K562 (cell line): Measurements from ENCODE around the gene ASIC5. TPM values are rescaled to one million over a fixed set of nuclear protein-coding genes. Genes with fewer than 3 reads are reported as not detected.

Experiments
- ATAC-seq: fragments of 200-7000 bp; cut with Tn5 transposase; 3 replicates; pipeline ENCODE4 v1.9.1; 2020; ENCODE audit warnings: moderate library complexity
- BruUV-seq: library from RNA; stranded (reverse); fragments of 400-500 nt; replicated peaks from 2 replicates; lab custom pipeline; 2021; lab: Mats Ljungman, UMichigan
- CTCF ChIA-PET: fragments of 300-600 bp; formaldehyde crosslinking; extraction: SDS; loops from one replicate; lab custom pipeline; 2021; ENCODE audit warnings: low intra/inter-chr PET ratio; lab: Yijun Ruan, JAX
- POLR2A ChIA-PET: fragments of 300-600, 350-650 bp; sonication (Branson Sonifier 250); formaldehyde crosslinking; extraction: SDS; loops from one replicate; lab custom pipeline; 2021; ENCODE audit warnings: antibody characterized with exemption, inconsistent platforms; lab: Yijun Ruan, JAX
- DNase-seq, 4 experiments: peaks; one replicate each; pipeline versions ENCODE4 v3.0.0 to v3.0.0-alpha.2; 2011 to 2018; ENCODE audit warnings: low spot score in 3 of 4, mixed read lengths in 3 of 4; ENCODE audit errors: extremely low read depth in 1 of 4
- FAIRE-seq: peaks from 2 replicates; lab custom pipeline; 2011; peaks lifted over from hg19 to GRCh38; lab: Jason Lieb, UNC
- H2AFZ ChIP-seq: 2 replicates; pipeline ENCODE4 v1.6.0; 2011; ENCODE audit warnings: low read depth, low read length, control low read depth, inconsistent platforms
- H3K27ac ChIP-seq: fragments of 200-600 bp; 3 replicates; pipeline ENCODE4 v1.8.0; 2011; ENCODE audit warnings: low read depth, mild to moderate bottlenecking, control low read depth, inconsistent platforms, low read length, moderate library complexity, mixed read lengths; ENCODE audit errors: extremely low read depth
- H3K27me3 ChIP-seq, 2 experiments: fragments of 300-600 bp in 1 of 2; 2 replicates in 1 of 2; 3 replicates in 1 of 2; pipeline versions ENCODE4 v1.6.0 to v1.8.0; 2011; ENCODE audit warnings: inconsistent platforms in 2 of 2, low read length in 2 of 2, mild to moderate bottlenecking in 1 of 2, mixed read lengths in 1 of 2, moderate library complexity in 1 of 2; ENCODE audit not compliant: control insufficient read depth in 2 of 2, insufficient read depth in 2 of 2
- H3K36me3 ChIP-seq: fragments of 300-600 bp; 3 replicates; pipeline ENCODE4 v1.8.0; 2011; ENCODE audit warnings: mild to moderate bottlenecking, low read length, inconsistent platforms; ENCODE audit not compliant: control insufficient read depth, insufficient read depth
- H3K4me1 ChIP-seq, 2 experiments: fragments of 200-600 bp in 1 of 2; replicated peaks in 1 of 2; 2 replicates in 1 of 2; 3 replicates in 1 of 2; pipeline versions ENCODE4 v1.5.1 to v1.8.0; 2011; ENCODE audit warnings: inconsistent platforms in 2 of 2, low read length in 2 of 2, mild to moderate bottlenecking in 1 of 2, mixed read lengths in 1 of 2, moderate library complexity in 1 of 2; ENCODE audit not compliant: control insufficient read depth in 2 of 2, insufficient read depth in 2 of 2
- H3K4me2 ChIP-seq: 2 replicates; pipeline ENCODE4 v1.6.1; 2011; ENCODE audit warnings: low read length, control low read depth, inconsistent platforms, mixed read lengths; ENCODE audit not compliant: insufficient read depth
- H3K4me3 ChIP-seq: fragments of 200-600 bp; sonication (generic), shearing (Covaris generic); 2 replicates; pipeline ENCODE4 v1.5.1; 2016; ENCODE audit warnings: control low read depth, inconsistent platforms
- H3K79me2 ChIP-seq: fragments of 200-600 bp; 3 replicates; pipeline ENCODE4 v1.8.0; 2011; ENCODE audit warnings: low read length, inconsistent platforms; ENCODE audit not compliant: control insufficient read depth, insufficient read depth
- H3K9ac ChIP-seq, 2 experiments: 2 replicates each; pipeline versions ENCODE4 v1.6.0 to v1.6.1; 2011; ENCODE audit warnings: low read depth in 2 of 2, low read length in 2 of 2, control low read depth in 1 of 2, inconsistent platforms in 1 of 2, mild to moderate bottlenecking in 1 of 2, mixed read lengths in 1 of 2; ENCODE audit not compliant: insufficient read depth in 1 of 2
- H3K9me1 ChIP-seq: one replicate; pipeline ENCODE4 v1.6.0; 2011; ENCODE audit warnings: inconsistent platforms, mild to moderate bottlenecking, low read length, moderate library complexity; ENCODE audit not compliant: control insufficient read depth, insufficient read depth
- H3K9me3 ChIP-seq: replicated peaks from 2 replicates; pipeline ENCODE4 v1.5.1; 2011; ENCODE audit warnings: low read depth, low read length, inconsistent platforms; ENCODE audit not compliant: control insufficient read depth, insufficient read depth
- H4K20me1 ChIP-seq: replicated peaks from 2 replicates; pipeline ENCODE4 v1.6.1; 2011; ENCODE audit warnings: low read length, inconsistent platforms, mixed read lengths; ENCODE audit not compliant: control insufficient read depth, insufficient read depth
- ATF3 ChIP-seq, 2 experiments: fragments of 450-650 bp in 1 of 2; sonication (generic) in 1 of 2; formaldehyde crosslinking in 1 of 2; IDR thresholded peaks in 1 of 2; conservative IDR thresholded peaks in 1 of 2; 2 replicates each; pipeline versions ENCODE4 v1.6.1 to v1.8.1; 2016 to 2023; ENCODE audit warnings: mild to moderate bottlenecking in 2 of 2, moderate library complexity in 2 of 2, inconsistent platforms in 1 of 2, missing genetic modification reagents in 1 of 2
- ERF ChIP-seq: fragments of 450-650 bp; formaldehyde crosslinking; IDR thresholded peaks from 2 replicates; pipeline ENCODE4 v1.4.0; 2020; ENCODE audit warnings: mild to moderate bottlenecking, mixed read lengths
- GTF2B ChIP-seq: IDR thresholded peaks from 2 replicates; pipeline ENCODE4 v1.6.1; 2011; ENCODE audit not compliant: insufficient read length; ENCODE audit errors: extremely low read depth
- GTF2E2 ChIP-seq: fragments of 200-800 bp; sonication (Bioruptor generic); IDR thresholded peaks from 2 replicates; pipeline ENCODE4 v1.6.1; 2016; ENCODE audit warnings: missing genetic modification characterization, missing compliant biosample characterization
- HNRNPK ChIP-seq: fragments of 200-400 bp; formaldehyde crosslinking; IDR thresholded peaks from one replicate; pipeline ENCODE4 v1.6.1; 2018; ENCODE audit warnings: mild to moderate bottlenecking, low read depth, low read length; ENCODE audit not compliant: poor library complexity, severe bottlenecking
- MAFG ChIP-seq: fragments of 450-650 bp; conservative IDR thresholded peaks from 2 replicates; pipeline ENCODE4 v1.6.1; 2016; ENCODE audit warnings: missing genetic modification characterization, missing compliant biosample characterization
- MEIS2 ChIP-seq: fragments of 450-650 bp; IDR thresholded peaks from 2 replicates; pipeline ENCODE4 v1.6.1; 2014; ENCODE audit warnings: mild to moderate bottlenecking; ENCODE audit not compliant: partially characterized antibody
- NCOR1 ChIP-seq: fragments of 450-650 bp; IDR thresholded peaks from 2 replicates; pipeline ENCODE4 v1.6.1; 2016; ENCODE audit warnings: mild to moderate bottlenecking, moderate library complexity
- NFXL1 ChIP-seq: fragments of 450-650 bp; formaldehyde crosslinking; IDR thresholded peaks from 2 replicates; pipeline ENCODE4 v1.4.0; 2021; ENCODE audit warnings: mild to moderate bottlenecking
- POLR2AphosphoS2 ChIP-seq: IDR thresholded peaks from 2 replicates; pipeline ENCODE4 v1.6.1; 2012; ENCODE audit warnings: low read length, improper control_type of control experiment
- PRDM10 ChIP-seq: fragments of 450-650 bp; IDR thresholded peaks from 2 replicates; pipeline ENCODE4 v1.6.1; 2018; ENCODE audit not compliant: partially characterized antibody
- RAD51 ChIP-seq: fragments of 450-650 bp; IDR thresholded peaks from 2 replicates; pipeline ENCODE4 v1.7.1; 2016; ENCODE audit warnings: low read depth, mild to moderate bottlenecking, borderline replicate concordance
- TEAD1 ChIP-seq, 2 experiments: fragments of 450-650 bp in 1 of 2; sonication (generic) in 1 of 2; formaldehyde crosslinking; IDR thresholded peaks; 2 replicates each; pipeline versions ENCODE4 v1.4.0 to v1.8.0; 2020 to 2022; ENCODE audit warnings: mild to moderate bottlenecking in 2 of 2, missing genetic modification reagents in 1 of 2
- TFAM ChIP-seq: fragments of 250-450 bp; sonication (Bioruptor Pico); conservative IDR thresholded peaks from 2 replicates; pipeline ENCODE4 v1.5.0; 2021; ENCODE audit warnings: mild to moderate bottlenecking, moderate library complexity
- ZBTB5 ChIP-seq: fragments of 450-650 bp; IDR thresholded peaks from 2 replicates; pipeline ENCODE4 v1.6.1; 2017; ENCODE audit warnings: antibody characterized with exemption
- ZNF780A ChIP-seq: fragments of 250-450 bp; sonication (Bioruptor Pico); IDR thresholded peaks from 2 replicates; pipeline ENCODE4 v1.5.0; 2021; ENCODE audit warnings: mild to moderate bottlenecking
- WGBS: fragments of 100-300 bp; shearing (Covaris generic); methylation state at CpG from one replicate; pipeline ENCODE4 v1.1.6; 2016; ENCODE audit warnings: low coverage, mixed read lengths; ENCODE audit not compliant: insufficient coverage; ENCODE audit errors: missing lambda C conversion rate; 5-methylcytosine and 5-hydroxymethylcytosine counted together
- in situ Hi-C: fragments of 300-500 bp; cut with MboI; formaldehyde crosslinking; loops from 4 replicates; pipeline ENCODE4 v1.15.0; 2018; ENCODE audit warnings: inconsistent platforms, mixed read lengths
- intact Hi-C: fragments of 100-400 bp; cut with micrococcal nuclease; formaldehyde crosslinking; loops from 2 replicates; pipeline ENCODE4 v1.14.2; 2022
- polyA plus RNA-seq, 8 experiments: library from polyadenylated mRNA; depleted of rRNA in 4 of 8; stranded (reverse) in 5 of 8; unstranded in 3 of 8; fragments of >200 nt; fragmentation: Nextera tagmentation in 2 of 8; fragmentation: Illumina TruSeq in 1 of 8; extraction: Ambion mirVana in 2 of 8; extraction: Trizol in 1 of 8; gene quantifications; 2 replicates each; pipeline versions ENCODE4 v1.2.1 to v1.2.3, GENCODE V29; 2011 to 2014; ENCODE audit warnings: inconsistent platforms in 1 of 8, missing spikeins in 1 of 8
- total RNA-seq, 7 experiments: library from RNA; depleted of rRNA in 6 of 7; stranded (reverse); fragments of >200 nt in 6 of 7; fragmentation: Illumina TruSeq in 2 of 7; extraction: Trizol in 2 of 7; gene quantifications; 2 replicates each; pipeline versions ENCODE4 v1.2.1 to v1.2.3, GENCODE V29; 2011 to 2021; ENCODE audit warnings: low replicate concordance in 1 of 7

Gene ASIC5
- total and polyA plus RNA-seq, 9 of the 15 experiments (the other 6 are each of a cell fraction or from before 2014, with no cell fraction given): not detected

GRCh38 chr4:155891058-155891457 is 25.0 kb upstream of the ASIC5 start:
- H3K27me3 ChIP-seq: no peaks in the 10 kb centered on the region
- BruUV-seq: no TSS peak
- FAIRE-seq: no peak
- no peaks in the 10 kb centered on the region for H3K36me3 ChIP-seq
- intact Hi-C loops: no loop called here
- no peak overlapping the region for H3K4me3 ChIP-seq
- DNase-seq: no peak
- in situ Hi-C loops: no loop called here
- no peak overlapping the region for H3K9ac ChIP-seq
- ATAC-seq: no peak
- no peaks in the 10 kb centered on the region for H3K79me2 ChIP-seq
- 3% methylated on average over 3 of the region's 3 CpGs for WGBS
- no peak overlapping the region for H3K4me2 ChIP-seq
- H4K20me1 ChIP-seq: no peaks in the 10 kb centered on the region
- no peaks in the 10 kb centered on the region for H3K9me3 ChIP-seq
- H3K9me1 ChIP-seq: no peaks in the 10 kb centered on the region
- no peaks in the 10 kb centered on the region for H3K4me1 ChIP-seq
- H2AFZ ChIP-seq: no peak overlapping the region
- ChIA-PET CTCF (no interaction called here), POLR2A (no interaction called here)
- H3K27ac ChIP-seq: no peak overlapping the region
- no peak for TF ChIP-seq MEIS2
- TF ChIP-seq POLR2AphosphoS2: no peak
- TF ChIP-seq NCOR1: no peak
- no peak for TF ChIP-seq MAFG (tag)
- no peak for TF ChIP-seq GTF2B
- TF ChIP-seq GTF2E2 (tag): no peak
- no peak for TF ChIP-seq NFXL1
- TF ChIP-seq ZBTB5: no peak
- TF ChIP-seq TEAD1 (CRISPR knock-in tag; IDR thresholded peaks at IDR 0.05): no peak
- TF ChIP-seq TFAM: no peak
- TF ChIP-seq ATF3 (IDR thresholded peaks at IDR 0.05): no peak
- no peak for TF ChIP-seq ATF3 (CRISPR knock-in tag; conservative IDR thresholded peaks at IDR 0.05)
- TF ChIP-seq ERF (CRISPR knock-in tag): no peak
- no peak for TF ChIP-seq RAD51
- no peak for TF ChIP-seq HNRNPK
- no peak for TF ChIP-seq PRDM10
- TF ChIP-seq ZNF780A (CRISPR knock-in tag): no peak
